Hematopoietic multipotent progenitor cell treated with erythropoietin and hydrocortisone succinate and interleukin-3 and kit ligand, for 4 days (in vitro differentiated cells): ENCODE results near the gene KCNIP4.

Source experiments
- DNase-seq: peaks from one replicate; pipeline ENCODE4 v3.0.0-alpha.2; 2015

Gene KCNIP4

DNA sequence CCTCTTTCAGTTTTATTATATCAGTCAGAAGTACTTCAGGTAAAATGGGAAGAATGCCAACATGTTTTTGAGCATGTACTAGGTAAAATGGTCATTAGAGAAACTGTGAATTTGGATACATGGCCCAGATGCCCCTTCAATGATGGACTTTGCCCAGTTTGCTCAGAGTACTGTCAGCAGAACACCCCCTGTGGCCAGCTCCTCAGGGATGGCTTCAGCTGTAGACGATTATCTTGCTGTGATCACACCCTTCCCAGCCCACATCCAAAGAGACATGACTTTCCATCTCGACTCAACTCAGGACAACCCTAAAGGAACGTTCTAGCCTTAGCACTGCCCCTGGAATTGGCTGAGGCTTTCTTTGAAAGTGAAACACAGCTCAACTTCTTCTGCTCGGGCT is 809.2 kb downstream of the KCNIP4 start:
- DNase-seq: no peak

- no peak for DNase-seq
These were observed 812.4 kb downstream of the KCNIP4 start for GRCh38 chr4:21136051-21136630.

- DNase-seq: peak; percentile 4
These were observed 813.6 kb downstream of the KCNIP4 start for GRCh38 chr4:21134994-21135393.

DNA sequence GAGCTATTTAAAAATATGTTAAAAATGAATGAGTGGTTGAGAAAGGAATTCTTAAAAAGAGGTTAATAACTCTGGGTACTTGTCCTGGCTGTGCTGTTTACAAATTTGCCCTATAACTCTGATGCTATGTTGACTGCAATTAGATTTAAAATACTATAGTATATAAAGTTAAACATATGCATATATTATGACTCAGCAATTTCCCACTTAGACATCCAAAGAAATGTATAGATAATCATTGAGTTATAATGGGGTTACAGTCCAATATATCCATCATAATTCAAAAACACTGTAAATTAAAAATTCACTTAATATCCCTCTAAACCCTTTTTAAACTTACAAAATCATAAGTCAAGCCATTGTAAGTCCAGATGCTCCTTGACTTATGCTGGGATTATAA is 818.0 kb downstream of the KCNIP4 start:
- no peak for DNase-seq

GRCh38 chr4:21126014-21126512 is 822.5 kb downstream of the KCNIP4 start:
- no peak for DNase-seq

GRCh38 chr4:21118301-21118700 is 830.3 kb downstream of the KCNIP4 start:
- DNase-seq: no peak

- DNase-seq: no peak
These were observed 830.9 kb downstream of the KCNIP4 start for GRCh38 chr4:21117541-21118180.

GRCh38 chr4:21113496-21114223 is 834.9 kb downstream of the KCNIP4 start:
- no peak for DNase-seq

DNA sequence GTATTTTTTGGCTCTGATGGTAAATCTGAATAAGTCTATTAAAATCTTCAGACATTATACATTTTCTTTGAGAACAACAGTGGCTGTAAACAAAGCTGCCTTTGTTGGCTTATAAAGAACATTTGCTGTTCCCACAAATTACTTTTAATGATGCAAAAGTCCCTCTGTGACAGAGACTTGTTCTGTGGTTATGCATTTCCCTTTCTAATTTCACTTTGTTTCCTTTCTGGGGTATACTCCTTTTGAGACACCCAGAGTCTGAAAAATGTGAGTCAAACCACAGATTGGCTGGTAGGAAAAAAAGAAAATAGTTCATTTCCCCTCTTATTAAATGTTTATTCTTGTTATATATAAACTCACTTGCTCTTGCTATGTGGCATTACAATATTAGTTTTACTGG is 845.9 kb downstream of the KCNIP4 start:
- DNase-seq: no peak

DNA sequence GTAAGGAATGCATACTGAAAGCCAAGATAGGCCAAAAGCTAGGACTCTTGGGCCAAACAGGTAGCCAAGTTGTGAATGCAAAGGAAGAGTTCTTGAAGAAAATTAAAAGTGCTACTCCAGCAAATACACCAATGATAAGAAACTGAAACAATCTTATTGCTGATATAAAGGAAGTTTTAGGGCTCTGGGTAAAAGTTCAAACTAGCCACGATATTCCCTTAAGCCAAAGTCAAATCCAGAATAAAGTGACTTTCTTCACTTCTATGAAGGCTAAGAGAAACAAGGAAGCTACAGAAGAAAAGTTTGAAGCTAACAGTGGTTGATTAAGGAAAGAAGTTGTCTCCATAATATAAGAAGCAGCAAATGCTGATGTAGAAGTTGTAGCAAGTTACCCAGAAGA is 850.7 kb downstream of the KCNIP4 start:
- no peak for DNase-seq

DNA sequence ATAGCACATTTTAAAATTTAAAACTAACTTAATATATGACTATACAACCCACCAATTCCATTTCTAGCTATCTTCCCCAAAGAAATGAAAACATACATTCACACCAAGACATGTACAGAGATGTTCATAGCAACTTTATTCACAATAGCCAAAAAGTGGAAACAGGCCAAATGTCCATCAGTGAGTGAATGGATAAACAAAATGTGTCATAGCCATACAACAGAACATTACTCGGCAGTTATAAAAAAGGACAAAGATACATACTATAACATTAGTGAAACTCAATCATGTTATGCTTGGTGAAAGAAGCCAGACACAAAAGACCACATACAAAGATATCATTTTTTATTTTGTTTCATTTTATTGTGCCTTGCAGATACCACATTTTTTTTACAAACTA is 851.5 kb downstream of the KCNIP4 start:
- no peak for DNase-seq

DNA sequence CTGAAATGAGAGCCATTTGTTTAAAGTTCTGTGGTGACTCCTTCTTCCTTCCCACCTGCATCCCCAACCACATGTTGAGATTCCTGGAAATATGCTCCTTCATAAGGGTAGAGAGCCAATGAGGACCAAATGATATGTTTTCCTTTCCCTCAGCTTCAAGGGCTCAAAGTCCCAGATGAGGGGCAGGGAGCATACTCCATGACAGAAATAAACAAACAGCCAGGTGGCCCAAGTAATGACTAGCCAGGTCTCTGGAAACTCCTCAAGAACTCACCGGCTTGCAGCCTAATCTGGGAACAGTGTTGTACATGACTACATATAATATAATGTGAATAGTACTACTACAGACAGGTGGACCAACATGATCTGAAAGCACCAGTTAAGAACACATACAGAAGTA is 856.0 kb downstream of the KCNIP4 start:
- no peak for DNase-seq

GRCh38 chr4:21090094-21090666 is 858.4 kb downstream of the KCNIP4 start:
- DNase-seq: no peak

DNA sequence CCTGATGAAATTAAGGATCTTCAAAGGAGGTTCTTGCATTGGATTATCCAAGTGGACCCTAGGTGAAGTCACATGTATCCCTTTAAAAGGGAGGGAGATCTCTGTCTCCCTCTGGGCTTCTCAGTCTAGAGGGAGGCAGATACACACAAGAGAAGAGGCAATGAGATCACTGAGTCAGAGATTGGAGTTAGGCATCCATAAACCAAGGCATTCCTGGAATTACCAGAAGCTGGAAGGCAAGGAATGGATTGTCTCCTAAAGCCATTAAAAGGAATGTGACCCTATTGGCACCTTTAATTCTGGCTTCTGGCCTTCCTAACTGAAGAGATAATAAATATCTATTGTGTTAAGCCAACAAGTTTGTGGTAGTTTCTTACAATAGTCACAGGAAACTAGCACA is 865.2 kb downstream of the KCNIP4 start:
- no peak for DNase-seq

DNA sequence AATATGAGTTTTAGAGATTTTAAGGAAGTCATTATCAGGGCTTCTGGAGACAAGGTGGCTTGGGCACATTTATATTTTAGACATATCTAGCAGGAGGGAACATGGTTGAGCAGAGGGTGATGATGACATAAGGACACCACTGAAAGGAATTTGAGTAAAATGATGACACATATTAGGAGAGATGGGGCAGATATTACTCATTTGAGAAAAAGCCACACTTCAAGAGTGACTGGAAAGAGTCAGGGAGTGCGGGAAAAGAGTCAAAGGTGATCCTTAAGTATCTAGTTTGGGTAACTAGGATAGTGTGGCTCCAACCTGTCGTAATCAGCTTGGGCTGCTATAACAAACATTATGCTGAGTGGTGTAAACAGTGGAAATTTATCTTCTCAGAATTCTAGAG is 870.6 kb downstream of the KCNIP4 start:
- DNase-seq: no peak

- no peak for DNase-seq
These were observed 881.2 kb downstream of the KCNIP4 start for GRCh38 chr4:21067351-21067750.

GRCh38 chr4:21061902-21062301 is 886.7 kb downstream of the KCNIP4 start:
- DNase-seq: no peak

GRCh38 chr4:21046141-21046540 is 902.4 kb downstream of the KCNIP4 start:
- DNase-seq: no peak

GRCh38 chr4:21045119-21045518 is 903.5 kb downstream of the KCNIP4 start:
- DNase-seq: no peak

DNA sequence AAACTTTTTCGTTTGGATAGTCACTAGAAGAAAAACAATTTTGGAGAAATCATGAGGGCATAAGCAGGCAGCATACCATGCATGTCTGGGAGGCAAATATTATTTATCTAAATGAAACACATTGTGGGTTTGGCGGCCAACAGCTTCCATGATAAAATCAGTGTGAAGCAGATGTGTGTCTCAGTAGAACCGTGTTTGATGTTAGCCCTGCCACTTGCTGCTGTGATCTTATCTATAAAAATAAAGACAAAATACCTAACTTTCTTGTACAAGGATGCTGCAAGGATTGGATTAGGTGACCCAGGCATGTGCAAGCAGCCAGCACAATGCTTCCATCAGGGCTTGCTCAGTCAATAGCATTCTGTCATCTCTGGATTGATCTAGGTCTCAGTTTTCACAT is 906.9 kb downstream of the KCNIP4 start:
- DNase-seq: peak; percentile 12

GRCh38 chr4:21034728-21035127 is 913.8 kb downstream of the KCNIP4 start:
- no peak for DNase-seq

GRCh38 chr4:21032089-21032645 is 916.4 kb downstream of the KCNIP4 start:
- DNase-seq: no peak

DNA sequence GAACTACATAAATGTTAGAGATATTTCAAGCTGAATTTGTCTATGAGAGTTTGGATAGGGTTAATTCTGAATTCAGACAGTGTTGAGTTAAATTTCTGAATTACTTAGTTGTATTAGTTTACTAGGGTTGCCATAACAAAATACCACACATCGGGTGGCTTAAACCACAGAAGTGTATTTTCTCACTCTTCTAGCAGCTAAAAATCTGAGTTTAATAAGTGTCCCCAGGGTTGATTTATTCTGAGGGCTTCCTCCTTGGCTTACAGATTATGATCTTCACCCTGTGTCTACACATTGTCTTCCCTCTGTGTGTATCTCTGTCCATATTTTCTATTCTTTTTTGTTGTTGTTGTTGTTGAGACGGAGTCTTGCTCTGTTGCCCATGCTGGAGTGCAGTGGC is 929.8 kb downstream of the KCNIP4 start:
- DNase-seq: no peak

- DNase-seq: no peak
These were observed 935.1 kb downstream of the KCNIP4 start for GRCh38 chr4:21013501-21013900.
